Measurements from ENCODE around the gene EXOSC6.
"Not testable (repeated sequence)": the region's sequence is repeated elsewhere in the genome, so short reads cannot be mapped to it uniquely, and the experiment has no call there.

DNA sequence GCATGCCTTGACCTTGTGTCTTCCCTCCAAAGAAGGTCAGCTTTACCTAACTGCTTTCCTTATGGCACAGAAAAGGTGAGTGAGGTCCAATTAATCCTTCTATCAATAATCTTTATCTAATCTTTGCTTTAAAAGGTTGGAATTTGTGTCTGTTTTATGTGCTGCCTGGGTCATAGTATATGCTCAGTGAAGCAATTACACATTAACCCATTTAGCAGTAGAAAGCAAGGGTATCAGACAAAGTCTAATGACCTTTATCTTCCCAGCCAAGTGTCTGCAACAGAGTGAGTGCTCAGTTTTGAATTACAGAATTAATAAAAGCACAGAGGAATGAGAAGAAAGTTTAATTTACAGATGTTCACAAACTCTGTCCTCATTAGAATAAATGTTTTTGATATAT is 25.7 kb downstream of the EXOSC6 start:
- TF ChIP-seq, protein P1, sequence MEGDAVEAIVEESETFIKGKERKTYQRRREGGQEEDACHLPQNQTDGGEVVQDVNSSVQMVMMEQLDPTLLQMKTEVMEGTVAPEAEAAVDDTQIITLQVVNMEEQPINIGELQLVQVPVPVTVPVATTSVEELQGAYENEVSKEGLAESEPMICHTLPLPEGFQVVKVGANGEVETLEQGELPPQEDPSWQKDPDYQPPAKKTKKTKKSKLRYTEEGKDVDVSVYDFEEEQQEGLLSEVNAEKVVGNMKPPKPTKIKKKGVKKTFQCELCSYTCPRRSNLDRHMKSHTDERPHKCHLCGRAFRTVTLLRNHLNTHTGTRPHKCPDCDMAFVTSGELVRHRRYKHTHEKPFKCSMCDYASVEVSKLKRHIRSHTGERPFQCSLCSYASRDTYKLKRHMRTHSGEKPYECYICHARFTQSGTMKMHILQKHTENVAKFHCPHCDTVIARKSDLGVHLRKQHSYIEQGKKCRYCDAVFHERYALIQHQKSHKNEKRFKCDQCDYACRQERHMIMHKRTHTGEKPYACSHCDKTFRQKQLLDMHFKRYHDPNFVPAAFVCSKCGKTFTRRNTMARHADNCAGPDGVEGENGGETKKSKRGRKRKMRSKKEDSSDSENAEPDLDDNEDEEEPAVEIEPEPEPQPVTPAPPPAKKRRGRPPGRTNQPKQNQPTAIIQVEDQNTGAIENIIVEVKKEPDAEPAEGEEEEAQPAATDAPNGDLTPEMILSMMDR (IDR thresholded peaks at IDR 0.05) = not testable (repeated sequence)
- not testable (repeated sequence) for TF ChIP-seq POLR2A (IDR thresholded peaks at IDR 0.05); EP300 (IDR thresholded peaks at IDR 0.05; ENCODE audit: low read depth)

All from transverse colon (tissue), 3 donors.